OCI-LY1 (cell line): ENCODE measurements around the gene UMODL1.

Experiments used
- CTCF ChIP-seq: fragments of 200-600 bp; sonication (generic), shearing (Covaris generic); IDR thresholded peaks from 2 replicates; pipeline ENCODE4 v1.5.1; 2017; ENCODE audit warnings: mild to moderate bottlenecking, antibody characterized with exemption, low read length, moderate library complexity, mixed read lengths
- EZH2 ChIP-seq: fragments of 200-600 bp; sonication (generic), shearing (Covaris generic); IDR thresholded peaks from 2 replicates; pipeline ENCODE4 v1.8.0; 2017; ENCODE audit warnings: borderline replicate concordance, mixed run types, mild to moderate bottlenecking, antibody characterized with exemption, low read length, moderate library complexity, mixed read lengths

- TF ChIP-seq CTCF (no peak), EZH2 (no peak)
Observed at GRCh38 chr21:42059721-42060120, 11.4 kb upstream of the UMODL1 start.
